Epithelial cell of esophagus (primary cell): ENCODE data around the gene RAB37.

ENCODE experiments used
- DNase-seq: peaks from one replicate; pipeline ENCODE4 v3.0.0; 2010; ENCODE audit warnings: low read depth
- H3K4me3 ChIP-seq: 2 replicates; pipeline ENCODE4 v1.5.1; 2011; ENCODE audit warnings: mild to moderate bottlenecking, low read length, control low read depth
- CTCF ChIP-seq: IDR thresholded peaks from 2 replicates; pipeline ENCODE4 v1.5.1; 2011; ENCODE audit warnings: low read depth, mild to moderate bottlenecking, low read length, control low read depth, inconsistent platforms; ENCODE audit not compliant: insufficient read depth; ENCODE audit errors: missing control alignments

RAB37 gene

GRCh38 chr17:74740173-74740572, 3.1 kb downstream of the RAB37 start:
- no peak overlapping the region for H3K4me3 ChIP-seq
- no peak for TF ChIP-seq CTCF
- DNase-seq = no peak

GRCh38 chr17:74740641-74741387, 3.8 kb downstream of the RAB37 start:
- no peak for TF ChIP-seq CTCF
- no peak for DNase-seq
- no peak overlapping the region for H3K4me3 ChIP-seq

- no peak for TF ChIP-seq CTCF
- DNase-seq = no peak
- no peak overlapping the region for H3K4me3 ChIP-seq
Observed at GRCh38 chr17:74742153-74742515, 5.1 kb downstream of the RAB37 start.

- no peak for DNase-seq
- H3K4me3 ChIP-seq = no peak overlapping the region
- no peak for TF ChIP-seq CTCF
Observed at GRCh38 chr17:74742978-74743545, 6.0 kb downstream of the RAB37 start.

GRCh38 chr17:74743755-74744154, 6.7 kb downstream of the RAB37 start:
- no peak for TF ChIP-seq CTCF
- H3K4me3 ChIP-seq = no peak overlapping the region
- DNase-seq = no peak

- TF ChIP-seq CTCF = no peak
- no peak overlapping the region for H3K4me3 ChIP-seq
- DNase-seq = no peak
Observed at GRCh38 chr17:74744349-74744713, 7.3 kb downstream of the RAB37 start.
